Measurements from ENCODE around the gene DNAJC15. TPM values are rescaled to one million over a fixed set of nuclear protein-coding genes. Genes with fewer than 3 reads are reported as not detected.

The DNAJC15 gene
- polyA plus RNA-seq, 3 donors, result 8.3 to 31.1 (median 22.0) TPM

DNA sequence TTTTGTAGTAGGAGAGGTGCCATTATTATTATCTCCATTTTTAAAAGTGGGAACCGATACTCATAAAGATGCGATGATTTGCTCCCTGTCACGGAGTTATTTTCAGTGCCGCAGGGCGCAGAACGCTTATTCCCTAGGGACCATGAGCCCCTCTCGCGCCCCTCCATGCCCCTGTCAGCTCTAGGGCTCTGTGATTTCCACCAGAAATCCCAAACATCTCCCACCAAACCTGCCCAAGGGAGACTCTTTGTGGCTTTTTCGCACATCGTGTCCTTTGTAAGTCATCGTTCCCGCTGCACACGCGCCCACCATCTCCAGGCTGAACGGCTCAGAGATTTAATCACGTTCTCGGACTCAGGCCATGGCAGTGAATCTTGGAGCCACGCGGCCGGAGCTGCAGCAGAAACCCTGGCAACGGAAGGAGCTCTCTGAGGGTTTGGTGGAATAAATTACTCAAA, 105.1 kb downstream of the DNAJC15 start:
- WGBS (ENCODE audit: insufficient coverage), result over 99% methylated on average over 13 of the region's 21 CpGs

DNA sequence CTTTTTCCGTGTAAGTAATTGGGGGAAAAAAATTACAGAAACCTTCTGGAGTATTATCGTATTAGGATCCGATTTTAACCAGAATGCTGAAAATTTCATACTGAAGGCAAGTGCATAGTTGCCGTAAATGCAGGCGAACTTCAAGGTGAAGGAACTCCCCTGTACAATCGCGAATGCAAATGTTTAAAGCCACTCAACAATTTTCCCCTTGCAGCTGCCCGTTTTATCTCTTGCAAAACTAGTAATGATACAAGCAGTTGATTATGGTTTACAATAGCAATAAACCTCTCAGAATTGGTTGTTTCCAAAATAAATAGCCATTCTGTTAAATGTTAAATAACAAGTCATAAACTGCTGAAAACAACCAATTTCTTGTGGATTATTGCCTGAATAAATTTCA, 105.7 kb downstream of the DNAJC15 start:
- no peak overlapping the region for H3K27ac ChIP-seq (ENCODE audit: low read depth in 1 of 2, low read length in 2 of 2)
- Mint-ChIP-seq H3K36me3 (no peaks in the 10 kb centered on the region), H3K4me3 (no peak overlapping the region), H3K27me3 (ENCODE audit: low read depth in 3 of 3) (peaks cover 5 to 12% (median 8%) of the 10 kb centered on the region in 3 donors), H3K4me1 (peaks cover 8% of the 10 kb centered on the region), H3K9me3 (peaks cover 0 to 1% (median 0%) of the 10 kb centered on the region in 7 donors), H3K27ac (no peak overlapping the region)
- H3K4me2 ChIP-seq (replicated peaks; ENCODE audit: extremely low read depth, low read length, poor library complexity, severe bottlenecking), result no peak overlapping the region
- no peak overlapping the region for H3K4me3 ChIP-seq (replicated peaks in 1 of 3; ENCODE audit: low read depth in 2 of 3, low read length in 3 of 3)
- H3K9ac ChIP-seq (ENCODE audit: insufficient read depth, low read length, poor library complexity, severe bottlenecking), result no peak overlapping the region
- no peaks in the 10 kb centered on the region for H3K9me3 ChIP-seq (replicated peaks in 1 of 2; ENCODE audit: control insufficient read depth in 1 of 2, insufficient read depth in 1 of 2, low read length in 2 of 2)
- H3K4me1 ChIP-seq (ENCODE audit: control insufficient read depth in 1 of 2, insufficient read depth in 2 of 2, low read length in 2 of 2), result no peaks in the 10 kb centered on the region
- H3K36me3 ChIP-seq (replicated peaks in 1 of 2; ENCODE audit: control insufficient read depth in 1 of 2, insufficient read depth in 2 of 2, low read length in 2 of 2), result no peaks in the 10 kb centered on the region
- H3K79me2 ChIP-seq (ENCODE audit: insufficient read depth, low read length), result no peaks in the 10 kb centered on the region
- intact Hi-C loops (cut with micrococcal nuclease), result no loop called here
- WGBS (ENCODE audit: insufficient coverage), result 90% methylated on average over 2 of the region's 8 CpGs
- no peaks in the 10 kb centered on the region for H4K20me1 ChIP-seq (ENCODE audit: insufficient read depth, low read length)
- TF ChIP-seq, protein P1, sequence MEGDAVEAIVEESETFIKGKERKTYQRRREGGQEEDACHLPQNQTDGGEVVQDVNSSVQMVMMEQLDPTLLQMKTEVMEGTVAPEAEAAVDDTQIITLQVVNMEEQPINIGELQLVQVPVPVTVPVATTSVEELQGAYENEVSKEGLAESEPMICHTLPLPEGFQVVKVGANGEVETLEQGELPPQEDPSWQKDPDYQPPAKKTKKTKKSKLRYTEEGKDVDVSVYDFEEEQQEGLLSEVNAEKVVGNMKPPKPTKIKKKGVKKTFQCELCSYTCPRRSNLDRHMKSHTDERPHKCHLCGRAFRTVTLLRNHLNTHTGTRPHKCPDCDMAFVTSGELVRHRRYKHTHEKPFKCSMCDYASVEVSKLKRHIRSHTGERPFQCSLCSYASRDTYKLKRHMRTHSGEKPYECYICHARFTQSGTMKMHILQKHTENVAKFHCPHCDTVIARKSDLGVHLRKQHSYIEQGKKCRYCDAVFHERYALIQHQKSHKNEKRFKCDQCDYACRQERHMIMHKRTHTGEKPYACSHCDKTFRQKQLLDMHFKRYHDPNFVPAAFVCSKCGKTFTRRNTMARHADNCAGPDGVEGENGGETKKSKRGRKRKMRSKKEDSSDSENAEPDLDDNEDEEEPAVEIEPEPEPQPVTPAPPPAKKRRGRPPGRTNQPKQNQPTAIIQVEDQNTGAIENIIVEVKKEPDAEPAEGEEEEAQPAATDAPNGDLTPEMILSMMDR (IDR thresholded peaks at IDR 0.05), result no peak
- H3K27me3 ChIP-seq (ENCODE audit: control insufficient read depth in 2 of 2, insufficient read depth in 2 of 2, low read length in 2 of 2), result no peaks in the 10 kb centered on the region
- no peak overlapping the region for H2AFZ ChIP-seq (ENCODE audit: insufficient read depth, low read depth, low read length, poor library complexity, severe bottlenecking)
- DNase-seq, result no peak

More for the DNA sequence above, 105.1 kb downstream of the DNAJC15 start:
- no peaks in the 10 kb centered on the region for H4K20me1 ChIP-seq (ENCODE audit: insufficient read depth, low read length)
- TF ChIP-seq, protein P1 (IDR thresholded peaks at IDR 0.05), result no peak
- Mint-ChIP-seq H3K4me3 (no peak overlapping the region), H3K27me3 (ENCODE audit: low read depth in 3 of 3) (peaks cover 5 to 10% (median 8%) of the 10 kb centered on the region in 3 donors), H3K9me3 (peaks cover 0 to 1% (median 0%) of the 10 kb centered on the region in 7 donors), H3K27ac (no peak overlapping the region), H3K36me3 (no peaks in the 10 kb centered on the region), H3K4me1 (peaks cover 8% of the 10 kb centered on the region)
- H3K9ac ChIP-seq (ENCODE audit: insufficient read depth, low read length, poor library complexity, severe bottlenecking), result no peak overlapping the region
- H2AFZ ChIP-seq (ENCODE audit: insufficient read depth, low read depth, low read length, poor library complexity, severe bottlenecking), result no peak overlapping the region
- intact Hi-C loops (cut with micrococcal nuclease), result no loop called here
- H3K9me3 ChIP-seq (replicated peaks in 1 of 2; ENCODE audit: control insufficient read depth in 1 of 2, insufficient read depth in 1 of 2, low read length in 2 of 2), result no peaks in the 10 kb centered on the region
- no peaks in the 10 kb centered on the region for H3K79me2 ChIP-seq (ENCODE audit: insufficient read depth, low read length)
- DNase-seq, result no peak
- no peak overlapping the region for H3K4me3 ChIP-seq (replicated peaks in 1 of 3; ENCODE audit: low read depth in 2 of 3, low read length in 3 of 3)
- no peak overlapping the region for H3K27ac ChIP-seq (ENCODE audit: low read depth in 1 of 2, low read length in 2 of 2)
- no peaks in the 10 kb centered on the region for H3K27me3 ChIP-seq (ENCODE audit: control insufficient read depth in 2 of 2, insufficient read depth in 2 of 2, low read length in 2 of 2)
- no peaks in the 10 kb centered on the region for H3K36me3 ChIP-seq (replicated peaks in 1 of 2; ENCODE audit: control insufficient read depth in 1 of 2, insufficient read depth in 2 of 2, low read length in 2 of 2)
- no peaks in the 10 kb centered on the region for H3K4me1 ChIP-seq (ENCODE audit: control insufficient read depth in 1 of 2, insufficient read depth in 2 of 2, low read length in 2 of 2)
- H3K4me2 ChIP-seq (replicated peaks; ENCODE audit: extremely low read depth, low read length, poor library complexity, severe bottlenecking), result no peak overlapping the region
